Smooth muscle cell (in vitro differentiated cells): ENCODE data around the gene UST. TPM values are rescaled to one million over a fixed set of nuclear protein-coding genes. Genes with fewer than 3 reads are reported as not detected.

Experiments used
- DNase-seq: peaks from one replicate; lab custom pipeline; 2025; ENCODE audit not compliant: unreplicated experiment; lab: John Stamatoyannopoulos, UW
- H2AFZ ChIP-seq: fragments of 200-600 bp; sonication (generic); 2 replicates; pipeline ENCODE4 v1.6.0; 2016; ENCODE audit warnings: antibody characterized with exemption, low read depth, mild to moderate bottlenecking
- H3F3A ChIP-seq: fragments of 200-600 bp; sonication (generic); 2 replicates; pipeline ENCODE4 v1.6.0; 2017; ENCODE audit warnings: antibody characterized with exemption, low read depth
- H3K27ac ChIP-seq: fragments of 200-600 bp; sonication (generic); 2 replicates; pipeline ENCODE4 v1.5.1; 2016; ENCODE audit warnings: low read depth, mild to moderate bottlenecking
- H3K27me3 ChIP-seq: fragments of 200-600 bp; sonication (generic); 2 replicates; pipeline ENCODE4 v1.6.1; 2016; ENCODE audit warnings: low read depth, mild to moderate bottlenecking
- H3K36me3 ChIP-seq: fragments of 200-600 bp; sonication (generic); 2 replicates; pipeline ENCODE4 v1.5.1; 2016; ENCODE audit warnings: low read depth
- H3K4me1 ChIP-seq: fragments of 200-600 bp; sonication (generic); 2 replicates; pipeline ENCODE4 v1.5.1; 2016; ENCODE audit warnings: low read depth
- H3K4me2 ChIP-seq: fragments of 200-600 bp; sonication (generic); 2 replicates; pipeline ENCODE4 v1.6.0; 2016; ENCODE audit warnings: mild to moderate bottlenecking
- H3K4me3 ChIP-seq: fragments of 200-600 bp; sonication (generic); 2 replicates; pipeline ENCODE4 v1.5.1; 2016; ENCODE audit warnings: mild to moderate bottlenecking
- H3K79me2 ChIP-seq: fragments of 200-600 bp; sonication (generic); 2 replicates; pipeline ENCODE4 v1.6.0; 2016; ENCODE audit warnings: low read depth, mild to moderate bottlenecking
- H3K9ac ChIP-seq: fragments of 200-600 bp; sonication (generic); 2 replicates; pipeline ENCODE4 v1.6.0; 2016; ENCODE audit warnings: low read depth
- H3K9me3 ChIP-seq: fragments of 200-600 bp; sonication (generic); replicated peaks from 2 replicates; pipeline ENCODE4 v1.5.1; 2016; ENCODE audit warnings: low read depth
- H4K20me1 ChIP-seq: fragments of 200-600 bp; sonication (generic); 2 replicates; pipeline ENCODE4 v1.6.0; 2016; ENCODE audit warnings: low read depth
- CTCF ChIP-seq: fragments of 200-600 bp; sonication (generic); IDR thresholded peaks from 2 replicates; pipeline ENCODE4 v1.5.1; 2017; ENCODE audit warnings: borderline replicate concordance, mild to moderate bottlenecking, antibody characterized with exemption; ENCODE audit not compliant: insufficient read depth, poor library complexity, severe bottlenecking
- WGBS: methylation state at CpG from one replicate; pipeline ENCODE4 v1.1.7; 2016; ENCODE audit warnings: low lambda C conversion rate; 5-methylcytosine and 5-hydroxymethylcytosine counted together
- polyA plus RNA-seq: library from polyadenylated mRNA; unstranded; fragments of >200 nt; fragmentation: Nextera tagmentation; extraction: Ambion mirVana; gene quantifications from 2 replicates; pipeline ENCODE4 v1.2.1, GENCODE V29; 2016
- total RNA-seq: library from RNA; depleted of rRNA; stranded (reverse); fragments of >200 nt; gene quantifications from 2 replicates; pipeline ENCODE4 v1.2.3, GENCODE V29; 2014

The UST gene
- total and polyA plus RNA-seq, 2 experiments from 2014 or later: 16.1 to 19.5 TPM

DNA sequence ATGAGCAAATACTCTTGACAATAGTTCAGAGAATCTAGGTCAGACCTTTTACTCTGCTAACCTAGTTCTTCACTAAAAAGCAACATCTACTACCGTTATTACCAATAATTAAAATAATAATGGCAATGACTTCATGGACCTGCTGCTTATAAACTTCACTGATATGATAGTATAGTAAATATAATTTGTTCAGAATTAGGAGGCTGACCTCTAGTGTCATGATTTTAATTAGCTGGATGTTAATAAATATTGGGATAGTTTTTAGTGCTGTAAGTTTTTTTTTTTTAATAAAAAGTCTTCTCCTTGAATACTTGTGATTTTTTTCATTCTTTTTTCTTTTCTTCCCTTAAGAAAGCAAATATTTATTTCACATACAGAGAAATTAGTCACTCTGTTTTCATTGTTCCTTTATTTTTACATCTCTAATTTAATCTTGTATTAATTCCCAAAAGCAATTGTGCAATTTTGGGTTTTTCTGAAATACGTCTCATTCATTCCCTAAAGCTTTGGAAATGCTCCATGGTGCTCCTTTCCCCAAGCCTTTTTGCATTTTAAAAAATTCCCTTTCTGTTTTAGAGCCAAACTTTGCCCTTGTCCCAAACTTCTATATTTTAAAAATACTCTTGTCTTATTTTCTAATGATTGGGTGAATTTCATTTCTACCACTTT is 46.6 kb upstream of the UST start:
- H3K79me2 ChIP-seq: no peaks in the 10 kb centered on the region
- no peak overlapping the region for H3K27ac ChIP-seq
- no peaks in the 10 kb centered on the region for H3K27me3 ChIP-seq
- H3F3A ChIP-seq: no peaks in the 10 kb centered on the region
- H3K9me3 ChIP-seq: no peaks in the 10 kb centered on the region
- 81% methylated on average over 2 of the region's 2 CpGs for WGBS
- TF ChIP-seq CTCF: no peak
- H3K9ac ChIP-seq: no peak overlapping the region
- no peak for DNase-seq
- peaks cover 7% of the 10 kb centered on the region for H3K4me1 ChIP-seq
- H4K20me1 ChIP-seq: no peaks in the 10 kb centered on the region
- peak overlapping the region; percentile 32 for H3K4me3 ChIP-seq
- H3K4me2 ChIP-seq: peak overlapping the region; percentile 74
- H2AFZ ChIP-seq: peak overlapping the region; percentile 67
- H3K36me3 ChIP-seq: no peaks in the 10 kb centered on the region

DNA sequence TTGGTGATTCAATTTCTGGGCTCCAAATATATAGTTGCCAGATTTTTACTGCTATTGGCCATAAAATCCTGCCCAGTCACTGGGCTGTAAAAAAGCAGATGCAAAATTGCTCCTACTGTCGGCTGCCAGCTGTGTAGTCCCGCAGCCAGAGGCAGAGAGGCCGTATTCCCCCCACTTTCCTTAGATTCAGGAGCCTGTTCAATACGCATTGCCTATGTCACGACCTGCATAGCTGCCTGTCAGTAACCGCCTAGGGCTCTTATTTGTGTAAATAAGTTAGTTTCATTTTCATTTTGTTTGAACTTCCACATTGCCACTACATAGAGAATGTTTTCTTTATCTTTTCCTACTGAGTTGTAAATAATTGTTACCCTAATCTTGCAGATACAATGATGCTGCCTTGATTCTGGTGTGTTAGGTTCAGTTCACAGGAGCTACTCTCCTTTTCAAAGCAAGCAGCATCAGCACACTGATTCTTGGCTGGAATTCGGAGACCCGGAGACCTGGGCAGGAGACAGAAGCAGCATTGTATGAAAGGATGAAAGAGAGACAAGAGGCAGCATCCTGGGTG is 46.0 kb upstream of the UST start:
- H3K9ac ChIP-seq: no peak overlapping the region
- peak overlapping the region; percentile 67 for H2AFZ ChIP-seq
- no peak overlapping the region for H3K27ac ChIP-seq
- H3K4me1 ChIP-seq: peaks cover 7% of the 10 kb centered on the region
- no peaks in the 10 kb centered on the region for H3F3A ChIP-seq
- no peaks in the 10 kb centered on the region for H3K9me3 ChIP-seq
- no peaks in the 10 kb centered on the region for H3K79me2 ChIP-seq
- no peak for DNase-seq
- H3K4me2 ChIP-seq: peak overlapping the region; percentile 74
- WGBS: 65% methylated on average over 8 of the region's 8 CpGs
- H3K36me3 ChIP-seq: no peaks in the 10 kb centered on the region
- no peaks in the 10 kb centered on the region for H4K20me1 ChIP-seq
- H3K27me3 ChIP-seq: no peaks in the 10 kb centered on the region
- H3K4me3 ChIP-seq: peak overlapping the region; percentile 32
- no peak for TF ChIP-seq CTCF

GRCh38 chr6:148701375-148701774 is 45.5 kb upstream of the UST start:
- H3K27ac ChIP-seq: no peak overlapping the region
- no peak overlapping the region for H3K4me2 ChIP-seq
- TF ChIP-seq CTCF: no peak
- H2AFZ ChIP-seq: peak overlapping the region; percentile 67
- H3K4me1 ChIP-seq: peaks cover 7% of the 10 kb centered on the region
- H4K20me1 ChIP-seq: no peaks in the 10 kb centered on the region
- no peaks in the 10 kb centered on the region for H3K9me3 ChIP-seq
- H3F3A ChIP-seq: no peaks in the 10 kb centered on the region
- no peaks in the 10 kb centered on the region for H3K27me3 ChIP-seq
- no peak overlapping the region for H3K4me3 ChIP-seq
- 94% methylated on average over 3 of the region's 3 CpGs for whole genome bisulfite sequencing
- H3K9ac ChIP-seq: no peak overlapping the region
- no peaks in the 10 kb centered on the region for H3K36me3 ChIP-seq
- DNase-seq: no peak
- H3K79me2 ChIP-seq: no peaks in the 10 kb centered on the region

DNA sequence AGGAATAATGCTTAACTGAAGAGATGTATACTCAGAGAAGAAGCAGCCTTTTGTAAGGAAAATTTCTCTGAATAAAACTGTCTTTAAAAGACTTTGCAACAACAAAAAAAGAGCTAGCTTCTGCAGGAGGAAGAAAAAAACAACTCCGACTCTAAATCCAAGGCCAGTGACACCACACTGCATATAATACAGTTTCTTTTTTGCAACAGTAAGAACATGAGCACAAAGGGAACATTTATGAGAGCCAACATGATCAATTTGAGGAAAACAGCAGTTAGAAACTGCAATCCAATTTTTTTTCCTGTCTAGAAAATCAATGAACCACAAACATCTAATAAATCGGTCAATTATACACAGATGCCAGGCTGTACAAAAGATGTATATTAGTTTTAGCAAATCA is 42.9 kb upstream of the UST start:
- Histone ChIP-seq H3K9me3 (no peaks in the 10 kb centered on the region), H3F3A (no peaks in the 10 kb centered on the region), H3K36me3 (no peaks in the 10 kb centered on the region), H3K4me2 (no peak overlapping the region), H3K9ac (no peak overlapping the region), H4K20me1 (no peaks in the 10 kb centered on the region), H3K4me1 (peaks cover 7% of the 10 kb centered on the region), H3K27ac (no peak overlapping the region), H3K79me2 (no peaks in the 10 kb centered on the region), H3K4me3 (no peak overlapping the region), H2AFZ (no peak overlapping the region), H3K27me3 (no peaks in the 10 kb centered on the region)
- no peak for TF ChIP-seq CTCF
- WGBS: 83% methylated on average over 2 of the region's 2 CpGs
- DNase-seq: no peak
